H54 (cell line): ENCODE results near the gene PPIC.

Experiments
- DNase-seq: peaks from one replicate; pipeline ENCODE4 v3.0.0; 2011; ENCODE audit warnings: low spot score, mixed read lengths; ENCODE audit not compliant: insufficient read length
- FAIRE-seq: peaks from 3 replicates; lab custom pipeline; 2011; peaks lifted over from hg19 to GRCh38; lab: Jason Lieb, UNC
- POLR2A ChIP-seq: IDR thresholded peaks from 2 replicates; pipeline ENCODE4 v1.6.1; 2011; ENCODE audit warnings: low read depth, mild to moderate bottlenecking, low read length

Gene PPIC

DNA sequence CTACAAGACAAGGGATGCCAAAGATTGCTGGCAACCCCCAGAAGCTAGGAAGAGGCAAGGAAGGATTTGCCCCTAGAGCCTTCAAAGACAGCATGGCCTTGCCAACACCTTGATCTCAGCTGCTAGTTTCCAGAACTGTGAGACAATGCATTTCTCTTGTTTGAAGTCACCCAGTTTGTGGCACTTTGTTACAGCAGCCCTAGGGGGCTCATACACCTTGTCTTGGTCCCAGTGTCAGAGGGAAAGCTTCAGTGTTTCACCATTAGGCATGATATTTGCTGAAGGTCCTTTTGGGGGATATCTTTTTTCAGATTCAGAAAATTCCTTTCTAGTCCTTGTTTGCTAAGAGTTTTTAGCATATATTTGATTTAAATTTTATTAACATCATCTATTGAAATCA lies 3.1 kb upstream of the PPIC start:
- FAIRE-seq (no peak), DNase-seq (no peak)
- no peak for TF ChIP-seq POLR2A

DNA sequence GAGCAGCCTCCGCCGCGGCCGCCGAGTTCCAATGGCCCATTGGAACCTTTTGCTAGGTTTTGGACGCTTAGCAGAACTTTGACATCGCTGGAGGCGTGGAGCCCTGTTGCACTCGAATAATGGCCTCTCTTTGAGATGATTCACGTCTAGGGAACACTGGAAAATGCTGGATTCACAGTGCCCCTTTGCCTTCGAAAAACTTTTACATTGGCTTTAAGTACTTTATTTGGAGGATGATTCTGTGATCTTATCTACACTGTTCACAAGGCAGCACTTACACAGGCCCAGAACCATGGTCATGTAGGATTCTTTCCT lies 536 bp upstream of the PPIC start:
- TF ChIP-seq POLR2A = no peak
- no peak for DNase-seq
- peak; percentile 33 for FAIRE-seq

GRCh38 chr5:123035918-123036390 lies 571 bp downstream of the PPIC start:
- DNase-seq (peak; percentile 47), FAIRE-seq (no peak)
- TF ChIP-seq POLR2A = no peak

- TF ChIP-seq POLR2A = no peak
- FAIRE-seq (peak; percentile 65), DNase-seq (peak; percentile 30)
Measured at GRCh38 chr5:123035360-123035917, 1.1 kb downstream of the PPIC start.

DNA sequence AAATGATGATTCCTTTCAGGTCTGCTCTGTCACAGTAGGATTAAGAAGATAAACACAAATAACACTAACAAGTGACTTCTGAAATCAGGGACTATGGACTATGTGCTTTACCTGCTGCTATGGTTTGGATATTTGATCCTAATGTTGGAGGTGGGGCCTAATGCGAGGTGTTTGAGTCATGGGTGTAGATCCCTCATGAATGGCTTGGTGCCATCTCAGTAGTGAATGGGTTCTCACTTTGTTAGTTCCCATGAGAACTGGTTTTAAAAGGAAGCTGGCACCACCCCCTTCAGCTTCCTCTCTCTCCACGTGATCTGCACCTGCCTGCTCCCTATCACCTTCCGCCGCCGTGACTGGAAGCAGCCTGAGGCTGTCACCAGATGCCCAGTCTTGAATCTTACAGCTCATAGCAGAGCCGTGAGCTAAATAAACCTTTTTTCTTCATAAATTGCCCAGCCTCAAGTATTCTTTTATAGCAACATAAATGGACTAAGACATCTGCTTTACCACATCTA lies 3.3 kb downstream of the PPIC start:
- no peak for TF ChIP-seq POLR2A
- FAIRE-seq = no peak
- no peak for DNase-seq

- no peak for DNase-seq
- FAIRE-seq = no peak
- no peak for TF ChIP-seq POLR2A
Measured at GRCh38 chr5:123028222-123028621, 8.3 kb downstream of the PPIC start.

- FAIRE-seq (no peak), DNase-seq (no peak)
- no peak for TF ChIP-seq POLR2A
Measured at GRCh38 chr5:123014689-123015088, 21.8 kb downstream of the PPIC start.

GRCh38 chr5:123012321-123012720 lies 24.2 kb downstream of the PPIC start:
- DNase-seq (no peak), FAIRE-seq (no peak)
- no peak for TF ChIP-seq POLR2A

DNA sequence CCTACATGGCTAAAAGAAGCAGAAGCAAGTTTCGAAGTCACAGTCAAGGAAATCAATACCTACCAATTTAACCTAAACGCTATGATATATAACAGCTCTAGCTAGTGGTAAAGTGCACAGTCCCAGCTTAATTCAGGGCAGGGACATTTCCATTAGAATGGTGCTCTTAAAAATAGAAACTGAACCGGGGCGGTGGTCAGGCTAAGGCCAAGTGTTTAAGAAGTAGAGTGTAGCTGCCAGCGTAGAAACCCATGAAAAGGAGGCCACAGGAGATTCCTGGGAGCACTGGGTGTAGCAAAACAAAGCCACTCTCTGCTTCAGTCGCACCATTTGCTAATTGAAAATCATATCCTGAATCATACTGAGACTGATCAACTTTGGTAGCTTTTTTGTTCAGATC lies 28.8 kb downstream of the PPIC start:
- TF ChIP-seq POLR2A = no peak
- no peak for DNase-seq
- no peak for FAIRE-seq

DNA sequence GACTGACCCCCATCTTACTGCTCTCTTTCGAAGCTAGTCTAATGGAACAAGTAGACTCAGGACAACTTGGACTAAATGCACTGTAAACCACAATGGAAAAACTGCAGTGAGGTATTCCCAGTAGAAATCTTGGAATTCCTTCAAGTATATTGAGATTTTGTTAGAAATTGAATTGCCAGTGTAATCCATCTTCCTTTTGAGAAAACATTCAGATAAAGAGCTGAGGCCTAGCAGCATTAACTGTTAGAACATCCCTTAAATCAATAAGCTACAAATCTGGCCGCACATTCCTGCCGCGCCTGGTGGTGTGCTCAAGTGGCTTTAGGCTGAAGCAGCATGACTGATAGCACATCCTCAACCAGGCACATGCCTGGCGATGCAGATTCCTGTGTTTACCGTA lies 29.3 kb downstream of the PPIC start:
- TF ChIP-seq POLR2A = no peak
- DNase-seq = no peak
- FAIRE-seq = no peak

DNA sequence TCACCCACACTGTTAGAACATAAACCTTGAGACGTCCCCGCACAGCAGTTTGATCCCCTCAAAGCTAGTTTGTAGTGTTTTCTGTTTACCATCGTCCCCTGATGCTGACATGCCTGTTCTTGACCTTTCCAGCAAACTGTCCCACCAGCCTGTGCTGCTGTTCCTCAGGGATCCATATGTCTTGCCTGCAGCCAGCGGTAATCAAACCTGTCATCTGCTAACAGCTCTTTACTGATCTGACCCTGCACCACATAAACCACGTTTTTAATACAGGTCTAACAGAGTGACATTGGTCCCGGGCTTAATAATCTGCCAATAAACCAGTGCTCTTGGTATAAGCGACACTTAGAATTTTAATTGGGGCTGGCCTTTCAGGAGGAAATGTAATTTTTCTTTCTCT lies 34.7 kb downstream of the PPIC start:
- FAIRE-seq (no peak), DNase-seq (no peak)
- no peak for TF ChIP-seq POLR2A

- no peak for TF ChIP-seq POLR2A
- DNase-seq (no peak), FAIRE-seq (no peak)
Measured at GRCh38 chr5:123000731-123001130, 35.8 kb downstream of the PPIC start.

GRCh38 chr5:122999947-123000563 lies 36.5 kb downstream of the PPIC start:
- no peak for DNase-seq
- no peak for TF ChIP-seq POLR2A
- FAIRE-seq = no peak

GRCh38 chr5:122997294-122997693 lies 39.2 kb downstream of the PPIC start:
- no peak for TF ChIP-seq POLR2A
- FAIRE-seq (no peak), DNase-seq (no peak)

- FAIRE-seq = no peak
- no peak for TF ChIP-seq POLR2A
Measured at GRCh38 chr5:122996091-122996490, 40.4 kb downstream of the PPIC start.

More at GRCh38 chr5:122996091-122996490, 40.4 kb downstream of the PPIC start:
- DNase-seq = no peak
